Cardiac ventricle fibroblast (primary cell): ENCODE measurements around the gene DAZL. TPM values are rescaled to one million over a fixed set of nuclear protein-coding genes. Genes with fewer than 3 reads are reported as not detected.

Source experiments
- total RNA-seq: library from RNA; depleted of rRNA; stranded (reverse); fragments of >200 nt; gene quantifications from 2 replicates; pipeline ENCODE4 v1.2.3, GENCODE V29; 2015

DAZL gene, protein sequence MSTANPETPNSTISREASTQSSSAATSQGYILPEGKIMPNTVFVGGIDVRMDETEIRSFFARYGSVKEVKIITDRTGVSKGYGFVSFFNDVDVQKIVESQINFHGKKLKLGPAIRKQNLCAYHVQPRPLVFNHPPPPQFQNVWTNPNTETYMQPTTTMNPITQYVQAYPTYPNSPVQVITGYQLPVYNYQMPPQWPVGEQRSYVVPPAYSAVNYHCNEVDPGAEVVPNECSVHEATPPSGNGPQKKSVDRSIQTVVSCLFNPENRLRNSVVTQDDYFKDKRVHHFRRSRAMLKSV
- 0.10 and 1.4 TPM in 2 replicates for total RNA-seq

DNA sequence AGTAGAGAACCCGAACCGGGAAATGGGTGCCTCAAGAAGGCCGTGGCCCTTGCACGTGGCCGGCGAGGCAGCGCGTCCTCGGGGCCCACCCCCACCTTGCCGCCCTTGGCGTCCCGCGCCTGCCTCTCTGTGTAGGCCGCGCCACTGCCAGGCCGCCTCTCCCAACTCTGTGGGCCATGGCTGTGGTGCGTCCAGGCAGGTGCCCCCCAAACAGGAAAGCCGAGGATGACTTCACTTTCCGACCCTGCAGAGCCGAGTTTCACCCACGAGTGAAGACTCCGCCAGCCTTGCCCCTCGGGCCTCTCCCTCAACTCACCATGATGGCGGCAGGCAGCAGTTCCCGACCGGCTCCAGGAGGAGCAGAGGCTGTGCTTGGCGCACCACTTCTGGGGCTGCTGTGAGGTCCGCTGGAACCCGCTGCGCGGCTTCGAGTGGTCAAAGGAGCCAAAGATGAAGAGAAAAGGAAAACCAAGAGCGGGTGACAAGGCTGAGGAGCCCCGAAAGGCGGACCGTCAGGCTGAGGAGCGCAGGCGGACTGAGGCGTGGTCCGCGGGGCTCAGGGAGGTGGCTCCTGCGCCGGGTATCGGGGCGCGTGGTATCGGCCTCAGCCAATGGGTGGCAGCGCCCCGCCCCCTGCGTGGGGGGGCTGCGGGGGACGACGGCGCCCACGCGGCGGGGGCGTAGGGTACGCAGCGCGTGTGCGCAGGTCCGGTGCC lies at the start of gene DAZL:
TSS of gene DAZL (minus strand) at position 537 of the 716 bp plus-strand sequence. CDS start at position 319, 218 bp downstream.

Other genes starting within 250 kb of the DAZL start
- 32.3 and 36.1 TPM in 2 replicates for gene RFTN1, start 91.7 kb downstream of the DAZL start, total RNA-seq